Epithelial cell of proximal tubule (primary cell): ENCODE data around the gene APBB2. TPM values are rescaled to one million over a fixed set of nuclear protein-coding genes. Genes with fewer than 3 reads are reported as not detected.
"Not testable (repeated sequence)": the region's sequence is repeated elsewhere in the genome, so short reads cannot be mapped to it uniquely, and the experiment has no call there.

Experiments
- DNase-seq: peaks from one replicate; pipeline ENCODE4 v3.0.0-alpha.2; 2011; ENCODE audit warnings: low read depth
- H3K4me3 ChIP-seq: 2 replicates; pipeline ENCODE4 v1.5.1; 2011; ENCODE audit warnings: low read depth, mild to moderate bottlenecking, low read length
- CTCF ChIP-seq: conservative IDR thresholded peaks from 2 replicates; pipeline ENCODE4 v1.5.1; 2012; ENCODE audit warnings: low read depth, mild to moderate bottlenecking, low read length
- total RNA-seq: library from RNA; depleted of rRNA; stranded (reverse); fragments of >200 nt; gene quantifications from 2 replicates; pipeline ENCODE4 v1.2.3, GENCODE V29; 2015

APBB2 gene
- total RNA-seq, 1 donor from 2014 or later = 27.9 TPM

- no peak for TF ChIP-seq CTCF
- no peak for DNase-seq
- no peak overlapping the region for H3K4me3 ChIP-seq
Measured at GRCh38 chr4:41050116-41050515, 164.2 kb downstream of the APBB2 start.

- not testable (repeated sequence) for H3K4me3 ChIP-seq, DNase-seq
Measured at GRCh38 chr4:41049176-41049575, 165.2 kb downstream of the APBB2 start.

- no peak for TF ChIP-seq CTCF
- DNase-seq = no peak
- H3K4me3 ChIP-seq = no peak overlapping the region
Measured at GRCh38 chr4:41044791-41045190, 169.6 kb downstream of the APBB2 start.

- TF ChIP-seq CTCF = peak; percentile 6
- no peak for DNase-seq
Measured at GRCh38 chr4:41044165-41044564, 170.2 kb downstream of the APBB2 start.

GRCh38 chr4:41043465-41043864 lies 170.9 kb downstream of the APBB2 start:
- no peak for TF ChIP-seq CTCF
- H3K4me3 ChIP-seq = no peak overlapping the region

More at GRCh38 chr4:41044165-41044564, 170.2 kb downstream of the APBB2 start:
- no peak overlapping the region for H3K4me3 ChIP-seq

GRCh38 chr4:41041551-41041950 lies 172.8 kb downstream of the APBB2 start:
- no peak overlapping the region for H3K4me3 ChIP-seq
- DNase-seq = no peak
- TF ChIP-seq CTCF = no peak

More at GRCh38 chr4:41043465-41043864, 170.9 kb downstream of the APBB2 start:
- no peak for DNase-seq

- H3K4me3 ChIP-seq = no peak overlapping the region
- TF ChIP-seq CTCF = no peak
- no peak for DNase-seq
Measured at GRCh38 chr4:41039317-41039716, 175.0 kb downstream of the APBB2 start.
